Gastrocnemius medialis (tissue), 4 donors: Measurements from ENCODE around the gene KHDRBS1. TPM values are rescaled to one million over a fixed set of nuclear protein-coding genes. Genes with fewer than 3 reads are reported as not detected.

Experiments used
- ATAC-seq, 2 donors: fragments of 150-250 bp; one replicate each; pipeline ENCODE4 v1.9.1; 2016
- DNase-seq, 2 donors: peaks; one replicate each; pipeline ENCODE4 v3.0.0-alpha.2; 2019
- H3K27ac ChIP-seq, 4 donors: fragments of 200-600 bp; sonication (generic); 1 replicate in 1 of 4; 2 replicates in 3 of 4; pipeline ENCODE4 v1.5.1; 2016 to 2018; ENCODE audit warnings: mild to moderate bottlenecking in 2 of 4, moderate library complexity in 1 of 4
- H3K27me3 ChIP-seq, 3 donors: fragments of 200-600 bp; sonication (generic) in 2 of 3; 1 replicate in 1 of 3; 2 replicates in 2 of 3; pipeline versions ENCODE4 v1.5.1 to v1.6.0; 2016 to 2019; ENCODE audit warnings: mild to moderate bottlenecking in 1 of 3, moderate library complexity in 1 of 3
- H3K36me3 ChIP-seq, 2 donors: fragments of 200-600 bp; sonication (generic) in 1 of 2; one replicate each; pipeline ENCODE4 v1.5.1; 2017 to 2018
- H3K4me1 ChIP-seq, 2 donors: fragments of 200-600 bp; sonication (generic) in 1 of 2; one replicate each; pipeline ENCODE4 v1.5.1; 2016 to 2017; ENCODE audit warnings: mild to moderate bottlenecking in 2 of 2
- H3K4me3 ChIP-seq, 4 donors: fragments of 200-600 bp; sonication (generic) in 3 of 4; 1 replicate in 1 of 4; 2 replicates in 3 of 4; pipeline ENCODE4 v1.5.1; 2016 to 2019; ENCODE audit warnings: mild to moderate bottlenecking in 2 of 4
- H3K9me3 ChIP-seq, 3 donors: fragments of 200-600 bp; sonication (generic) in 2 of 3; 1 replicate in 1 of 3; 2 replicates in 2 of 3; pipeline ENCODE4 v1.5.1; 2016 to 2019
- CTCF ChIP-seq, 5 experiments: fragments of 450-650 bp in 3 of 5; fragments of 200-600 bp in 2 of 5; sonication (generic) in 2 of 5; IDR thresholded peaks in 4 of 5; conservative IDR thresholded peaks in 1 of 5; 1 replicate in 4 of 5; 2 replicates in 1 of 5; pipeline ENCODE4 v1.5.1; 2016 to 2019; ENCODE audit warnings: antibody characterized with exemption in 5 of 5, mild to moderate bottlenecking in 3 of 5, moderate library complexity in 3 of 5
- POLR2A ChIP-seq, 2 donors: fragments of 450-650 bp; IDR thresholded peaks; one replicate each; pipeline ENCODE4 v1.6.1; 2017; ENCODE audit warnings: antibody characterized with exemption in 2 of 2, mild to moderate bottlenecking in 2 of 2, moderate library complexity in 2 of 2
- in situ Hi-C, 4 donors: fragments of 200-750 bp; cut with MboI; loops; one replicate each; pipeline versions ENCODE4 v1.15.0 to v1.8.0; 2017; ENCODE audit warnings: low sequenced_read_pairs in 4 of 4
- intact Hi-C: fragments of 100-400 bp; cut with DNase I; formaldehyde crosslinking; loops from one replicate; pipeline ENCODE4 v1.15.1; 2023; ENCODE audit warnings: low total_unique reads
- total RNA-seq, 4 donors: library from RNA; depleted of rRNA; stranded (reverse); fragments of >200 nt; gene quantifications; one replicate each; pipeline versions ENCODE4 v1.1.0 to v1.2.3, GENCODE V29; 2016

The KHDRBS1 gene
- total RNA-seq, 4 donors from 2014 or later = 19.9 to 50.3 (median 34.6) TPM

- TF ChIP-seq POLR2A (IDR thresholded peaks at IDR 0.05) (no peak), CTCF (IDR thresholded peaks at IDR 0.05 in 4 of 5, conservative IDR thresholded peaks at IDR 0.05 in 1 of 5) (no peak)
- in situ Hi-C loops = no loop called here
- ATAC-seq = no peak
- no peak overlapping the region for H3K27ac ChIP-seq
- H3K27me3 ChIP-seq = no peaks in the 10 kb centered on the region
- no peaks in the 10 kb centered on the region for H3K9me3 ChIP-seq
- no peak overlapping the region for H3K4me3 ChIP-seq
- H3K36me3 ChIP-seq = peaks cover 0 to 6% of the 10 kb centered on the region in 2 donors
- intact Hi-C loops = no loop called here
- no peak for DNase-seq
- H3K4me1 ChIP-seq = no peaks in the 10 kb centered on the region
Observed at GRCh38 chr1:32042330-32042729, 28.7 kb downstream of the KHDRBS1 start.

GRCh38 chr1:32044234-32044633 lies 30.6 kb downstream of the KHDRBS1 start:
- intact Hi-C loops (no loop called here), in situ Hi-C loops (no loop called here)
- no peak for ATAC-seq
- DNase-seq = no peak
- TF ChIP-seq CTCF (IDR thresholded peaks at IDR 0.05 in 4 of 5, conservative IDR thresholded peaks at IDR 0.05 in 1 of 5) = no peak
- no peak for TF ChIP-seq POLR2A (IDR thresholded peaks at IDR 0.05)
- H3K27me3 ChIP-seq = no peaks in the 10 kb centered on the region
- H3K4me3 ChIP-seq = no peak overlapping the region
- no peaks in the 10 kb centered on the region for H3K4me1 ChIP-seq
- H3K36me3 ChIP-seq = no peaks in the 10 kb centered on the region
- no peak overlapping the region for H3K27ac ChIP-seq
- H3K9me3 ChIP-seq = no peaks in the 10 kb centered on the region

- TF ChIP-seq CTCF (IDR thresholded peaks at IDR 0.05 in 4 of 5, conservative IDR thresholded peaks at IDR 0.05 in 1 of 5) (no peak), POLR2A (IDR thresholded peaks at IDR 0.05) (no peak)
- Histone ChIP-seq H3K9me3 (no peaks in the 10 kb centered on the region), H3K27me3 (no peaks in the 10 kb centered on the region), H3K36me3 (peaks cover 0 to 10% of the 10 kb centered on the region in 2 donors), H3K27ac (no peak overlapping the region), H3K4me3 (no peak overlapping the region), H3K4me1 (no peaks in the 10 kb centered on the region)
- intact Hi-C loops = no loop called here
- in situ Hi-C loops = no loop called here
- ATAC-seq (no peak), DNase-seq (no peak)
Observed at GRCh38 chr1:32045772-32046171, 32.1 kb downstream of the KHDRBS1 start.

- DNase-seq = no peak
- no peak for ATAC-seq
- in situ Hi-C loops (no loop called here), intact Hi-C loops (no loop called here)
- Histone ChIP-seq H3K4me1 (no peaks in the 10 kb centered on the region), H3K27me3 (no peaks in the 10 kb centered on the region), H3K9me3 (no peaks in the 10 kb centered on the region), H3K27ac (no peak overlapping the region), H3K4me3 (no peak overlapping the region), H3K36me3 (peaks cover 0 to 27% of the 10 kb centered on the region in 2 donors)
- no peak for TF ChIP-seq POLR2A (IDR thresholded peaks at IDR 0.05)
Observed at GRCh38 chr1:32047701-32048100, 34.0 kb downstream of the KHDRBS1 start.

- DNase-seq = no peak
- TF ChIP-seq CTCF (IDR thresholded peaks at IDR 0.05 in 4 of 5, conservative IDR thresholded peaks at IDR 0.05 in 1 of 5) (no peak), POLR2A (IDR thresholded peaks at IDR 0.05) (no peak)
- Histone ChIP-seq H3K27ac (no peak overlapping the region), H3K9me3 (no peaks in the 10 kb centered on the region), H3K4me1 (no peaks in the 10 kb centered on the region), H3K27me3 (no peaks in the 10 kb centered on the region), H3K36me3 (peaks cover 0 to 34% of the 10 kb centered on the region in 2 donors), H3K4me3 (no peak overlapping the region)
- intact Hi-C loops (no loop called here), in situ Hi-C loops (no loop called here)
- no peak for ATAC-seq
Observed at GRCh38 chr1:32048440-32048839, 34.8 kb downstream of the KHDRBS1 start.
